CD14-positive monocyte (primary cell): ENCODE data around the gene FLNA. TPM values are rescaled to one million over a fixed set of nuclear protein-coding genes. Genes with fewer than 3 reads are reported as not detected.

ENCODE experiments used
- DNase-seq, 3 donors: peaks; one replicate each; pipeline ENCODE4 v3.0.0-alpha.2; 2011 to 2022
- H2AFZ ChIP-seq: 2 replicates; pipeline ENCODE4 v1.6.0; 2012; ENCODE audit warnings: mild to moderate bottlenecking, low read depth, low read length, inconsistent platforms; ENCODE audit not compliant: insufficient read depth, poor library complexity, severe bottlenecking
- H3K27ac ChIP-seq, 2 donors: 1 replicate in 1 of 2; 2 replicates in 1 of 2; pipeline ENCODE4 v1.5.1; 2012 to 2013; ENCODE audit warnings: low read length in 2 of 2, control low read depth in 1 of 2, inconsistent platforms in 1 of 2, low read depth in 1 of 2, mild to moderate bottlenecking in 1 of 2
- H3K27me3 ChIP-seq, 2 donors: one replicate each; pipeline versions ENCODE4 v1.6.0 to v1.6.1; 2011 to 2013; ENCODE audit warnings: low read length in 2 of 2; ENCODE audit not compliant: control insufficient read depth in 2 of 2, insufficient read depth in 2 of 2
- H3K36me3 ChIP-seq, 2 donors: replicated peaks in 1 of 2; 1 replicate in 1 of 2; 2 replicates in 1 of 2; pipeline versions ENCODE4 v1.5.1 to v1.6.1; 2012 to 2013; ENCODE audit warnings: low read length in 2 of 2, control low read depth in 1 of 2, inconsistent platforms in 1 of 2, mild to moderate bottlenecking in 1 of 2; ENCODE audit not compliant: insufficient read depth in 2 of 2, control insufficient read depth in 1 of 2
- H3K4me1 ChIP-seq, 2 donors: 1 replicate in 1 of 2; 2 replicates in 1 of 2; pipeline versions ENCODE4 v1.5.1 to v1.6.1; 2012 to 2013; ENCODE audit warnings: low read length in 2 of 2, control low read depth in 1 of 2, inconsistent platforms in 1 of 2, mild to moderate bottlenecking in 1 of 2, moderate library complexity in 1 of 2; ENCODE audit not compliant: insufficient read depth in 2 of 2, control insufficient read depth in 1 of 2
- H3K4me2 ChIP-seq: replicated peaks from 2 replicates; pipeline ENCODE3; 2012; ENCODE audit warnings: low read length, moderate library complexity, mild to moderate bottlenecking; ENCODE audit not compliant: poor library complexity, severe bottlenecking; ENCODE audit errors: extremely low read depth
- H3K4me3 ChIP-seq, 3 experiments: fragments of 200-600 bp in 1 of 3; sonication (generic) in 1 of 3; replicated peaks in 1 of 3; 1 replicate in 2 of 3; 2 replicates in 1 of 3; pipeline ENCODE4 v1.5.1; 2011 to 2013; ENCODE audit warnings: low read length in 3 of 3, mild to moderate bottlenecking in 3 of 3, control low read depth in 2 of 3, low read depth in 2 of 3, inconsistent platforms in 1 of 3, moderate library complexity in 1 of 3
- H3K79me2 ChIP-seq: 2 replicates; pipeline ENCODE4 v1.6.0; 2012; ENCODE audit warnings: mild to moderate bottlenecking, control low read depth, inconsistent platforms, low read length, moderate library complexity; ENCODE audit not compliant: insufficient read depth
- H3K9ac ChIP-seq: 2 replicates; pipeline ENCODE4 v1.6.0; 2017; ENCODE audit warnings: low read length, mild to moderate bottlenecking; ENCODE audit not compliant: insufficient read depth, poor library complexity, severe bottlenecking
- H3K9me3 ChIP-seq, 2 donors: replicated peaks in 1 of 2; 1 replicate in 1 of 2; 2 replicates in 1 of 2; pipeline versions ENCODE4 v1.5.1 to v1.6.1; 2012 to 2013; ENCODE audit warnings: low read length in 2 of 2, control low read depth in 1 of 2; ENCODE audit not compliant: control insufficient read depth in 1 of 2, insufficient read depth in 1 of 2
- H4K20me1 ChIP-seq: 2 replicates; pipeline ENCODE4 v1.6.0; 2012; ENCODE audit warnings: mild to moderate bottlenecking, low read length, control low read depth, moderate library complexity; ENCODE audit not compliant: insufficient read depth
- H3K27ac Mint-ChIP-seq, 7 donors: one replicate each; pipeline ENCODE4 v1.8.0; 2020; ENCODE audit warnings: mild to moderate bottlenecking in 7 of 7, mixed read lengths in 7 of 7, moderate library complexity in 6 of 7, inconsistent platforms in 2 of 7
- H3K27me3 Mint-ChIP-seq, 3 donors: one replicate each; pipeline ENCODE4 v1.8.0; 2021 to 2022; ENCODE audit warnings: low read depth in 3 of 3, mild to moderate bottlenecking in 3 of 3, mixed read lengths in 3 of 3, moderate library complexity in 3 of 3, inconsistent platforms in 1 of 3
- H3K36me3 Mint-ChIP-seq, 2 donors: one replicate each; pipeline ENCODE4 v1.8.0; 2020; ENCODE audit warnings: mixed read lengths in 2 of 2, inconsistent platforms in 1 of 2, mild to moderate bottlenecking in 1 of 2
- H3K4me1 Mint-ChIP-seq: one replicate; pipeline ENCODE4 v1.8.0; 2020; ENCODE audit warnings: mild to moderate bottlenecking, mixed read lengths
- H3K4me3 Mint-ChIP-seq, 2 donors: one replicate each; pipeline ENCODE4 v1.8.0; 2020; ENCODE audit warnings: mild to moderate bottlenecking in 2 of 2, mixed read lengths in 2 of 2, moderate library complexity in 1 of 2
- H3K9me3 Mint-ChIP-seq, 7 donors: one replicate each; pipeline ENCODE4 v1.8.0; 2020 to 2022; ENCODE audit warnings: mixed read lengths in 7 of 7, mild to moderate bottlenecking in 6 of 7, moderate library complexity in 6 of 7, inconsistent platforms in 2 of 7
- CTCF ChIP-seq: fragments of 200-600 bp; IDR thresholded peaks from one replicate; pipeline ENCODE4 v1.8.0; 2022; ENCODE audit warnings: antibody characterized with exemption, mild to moderate bottlenecking
- WGBS: methylation state at CpG from one replicate; pipeline ENCODE4 v1.1.5; 2013; ENCODE audit warnings: missing lambda C conversion rate; ENCODE audit not compliant: insufficient coverage; 5-methylcytosine and 5-hydroxymethylcytosine counted together
- intact Hi-C, 2 donors: fragments of 100-400 bp; cut with micrococcal nuclease; formaldehyde crosslinking; loops; one replicate each; pipeline versions ENCODE4 v1.15.0 to v1.15.1; 2023
- polyA plus RNA-seq, 3 donors: library from polyadenylated mRNA; depleted of rRNA in 1 of 3; unstranded in 2 of 3; stranded (reverse) in 1 of 3; fragments of 300-500 nt in 2 of 3; fragments of >200 nt in 1 of 3; fragmentation: Illumina TruSeq in 2 of 3; gene quantifications; 1 replicate in 2 of 3; 2 replicates in 1 of 3; pipeline ENCODE4 v1.2.3, GENCODE V29; 2012 to 2021

Gene FLNA
- polyA plus RNA-seq, 3 donors: 111 to 874 (median 219) TPM

- peak overlapping the region; percentile 91 to 97 for H3K4me3 Mint-ChIP-seq
- peaks cover 47 to 62% of the 10 kb centered on the region in 2 donors for H3K4me1 ChIP-seq
Observed at GRCh38 chrX:154369449-154370299, 4.8 kb downstream of the FLNA start.

More at GRCh38 chrX:154369449-154370299, 4.8 kb downstream of the FLNA start:
- peak overlapping the region; percentile 61 to 94 (median 88) for H3K4me3 ChIP-seq
- H3K9me3 Mint-ChIP-seq: peaks cover 0 to 25% (median 5%) of the 10 kb centered on the region in 7 donors
- no peaks in the 10 kb centered on the region for H3K9me3 ChIP-seq
- peaks cover 55% of the 10 kb centered on the region for H4K20me1 ChIP-seq
- peaks cover 17 to 38% of the 10 kb centered on the region in 2 donors for H3K36me3 Mint-ChIP-seq
- WGBS: 0% methylated on average over 2 of the region's 13 CpGs
- H3K27ac Mint-ChIP-seq: peak overlapping the region; percentile 96 to 98 (median 97)
- H3K27me3 ChIP-seq: no peaks in the 10 kb centered on the region
- no peak overlapping the region for H2AFZ ChIP-seq
- peaks cover 34% of the 10 kb centered on the region in 2 donors for H3K36me3 ChIP-seq
- TF ChIP-seq CTCF: no peak
- peaks cover 0 to 10% (median 6%) of the 10 kb centered on the region in 3 donors for H3K27me3 Mint-ChIP-seq
- peak overlapping the region; percentile 98 for H3K9ac ChIP-seq
- intact Hi-C loops: loop anchor here in 1 of 2 donors (5.0 kb wide), 1 partner anchor 163 kb away; no protein-coding TSS in a partner anchor
- peaks cover 21% of the 10 kb centered on the region for H3K4me1 Mint-ChIP-seq
- H3K27ac ChIP-seq: peak overlapping the region; percentile 95 to 100
- peaks cover 76% of the 10 kb centered on the region for H3K79me2 ChIP-seq
- DNase-seq: peak; percentile 72 to 80 (median 77)
- H3K4me2 ChIP-seq: peak overlapping the region; percentile 58
